ENCODE measurements around the gene ABLIM2.

DNA sequence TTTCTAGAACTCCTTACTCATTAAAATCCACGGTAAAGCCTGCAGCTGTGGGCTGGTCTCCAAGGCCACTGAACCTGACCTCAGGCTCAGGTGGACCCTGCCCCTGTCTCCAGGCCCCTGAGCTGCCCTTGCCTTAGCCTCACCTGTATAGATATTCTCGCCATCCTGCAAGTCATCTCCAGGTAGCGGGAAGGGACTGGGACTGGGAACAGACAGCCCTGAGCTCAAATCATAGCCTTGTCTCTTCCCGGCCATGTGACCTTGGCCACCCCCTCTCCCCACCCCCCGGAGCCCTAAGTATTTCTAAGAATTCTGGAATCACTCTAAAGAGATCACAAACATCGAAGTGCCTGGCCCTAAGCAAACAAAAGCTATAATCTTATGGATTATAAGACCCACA is 17.7 kb downstream of the ABLIM2 start:
- TF ChIP-seq CTCF (conservative IDR thresholded peaks at IDR 0.05; ENCODE audit: low read depth, low read length) (no peak), EZH2 (IDR thresholded peaks at IDR 0.05; ENCODE audit: borderline replicate concordance, low read depth, low read length, poor library complexity, severe bottlenecking) (no peak)
